Measurements from ENCODE around the gene PTGES3L. TPM values are rescaled to one million over a fixed set of nuclear protein-coding genes. Genes with fewer than 3 reads are reported as not detected.

The PTGES3L gene
- total and polyA plus RNA-seq, 2 of the 13 experiments (the other 11 are each of a cell fraction or from before 2014, with no cell fraction given), result 1.2 to 2.9 TPM

DNA sequence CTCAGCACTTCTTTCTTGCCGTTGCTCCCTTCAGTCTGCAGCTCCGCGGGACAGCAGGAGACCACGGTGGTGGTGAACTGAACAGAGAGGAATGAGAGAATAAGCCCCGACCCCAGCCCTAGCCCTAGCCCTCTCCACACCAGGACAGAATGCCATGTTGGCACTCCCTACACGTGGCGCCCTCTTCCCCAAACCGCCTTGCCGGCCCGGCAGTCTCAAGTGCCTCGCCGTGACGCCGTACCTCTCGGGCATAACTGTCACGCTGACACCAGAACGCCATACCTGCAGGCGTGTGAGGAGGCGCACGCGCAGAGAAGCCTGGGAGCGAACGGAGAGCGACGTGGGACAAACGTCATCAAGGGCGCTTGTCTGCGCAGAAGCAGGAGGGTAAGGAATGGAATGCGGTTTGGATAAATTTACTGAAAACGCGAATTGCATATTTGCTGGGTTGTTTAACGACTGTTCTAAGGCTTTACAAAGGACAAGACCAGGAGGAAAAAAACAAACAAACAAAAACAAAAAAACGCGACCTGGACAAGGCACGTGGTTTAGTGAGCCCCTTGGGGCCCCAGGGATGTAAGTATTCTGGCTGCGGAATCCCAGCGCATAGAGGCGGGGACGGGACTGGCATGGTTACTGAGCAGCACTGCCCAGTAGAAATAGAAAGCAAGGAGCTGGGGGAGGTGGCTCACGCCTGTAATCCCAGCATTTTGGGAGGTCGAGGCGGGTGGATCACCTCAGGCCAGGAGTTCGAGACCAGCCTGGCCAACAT lies 15.5 kb downstream of the PTGES3L start, which contains the start of gene AARSD1 (continued):
- TF ChIP-seq FOXP1 (IDR thresholded peaks at IDR 0.05) (no peak), FOXP1 (CRISPR knock-in tag; IDR thresholded peaks at IDR 0.05) (no peak), POLR2A (IDR thresholded peaks at IDR 0.05; ENCODE audit: insufficient read depth in 1 of 2, low read depth in 2 of 2, low read length in 2 of 2) (peak; percentile 51 to 74), KDM5A (IDR thresholded peaks at IDR 0.05; ENCODE audit: borderline replicate concordance, low read length) (peak; percentile 75), ZNF619 (CRISPR knock-in tag; IDR thresholded peaks at IDR 0.05) (0 out of 2 replicates have a peak, but pooled peaks have one; percentile 43), MATR3 (CRISPR knock-in tag; IDR thresholded peaks at IDR 0.05) (no peak), ZNF746 (CRISPR knock-in tag; IDR thresholded peaks at IDR 0.05) (no peak), ZBTB21 (CRISPR knock-in tag; IDR thresholded peaks at IDR 0.05) (peak; percentile 86), KMT2B (CRISPR knock-in tag; IDR thresholded peaks at IDR 0.05) (peak; percentile 30; the same call in 1 of the 2 replicates), TAF1 (CRISPR knock-in tag; IDR thresholded peaks at IDR 0.05) (peak; percentile 60), ZNF607 (CRISPR knock-in tag; IDR thresholded peaks at IDR 0.05; ENCODE audit: borderline replicate concordance) (no peak), MXD4 (CRISPR knock-in tag; IDR thresholded peaks at IDR 0.05) (peak; percentile 46; the same call in 1 of the 2 replicates), BRD4 (CRISPR knock-in tag; IDR thresholded peaks at IDR 0.05) (no peak), KLF16 (CRISPR knock-in tag; IDR thresholded peaks at IDR 0.05) (0 out of 4 replicates have a peak, but pooled peaks of 1 of the 2 experiments have one; percentile 32), THAP11 (CRISPR knock-in tag; IDR thresholded peaks at IDR 0.05) (peak; percentile 85), BHLHE40 (IDR thresholded peaks at IDR 0.05; ENCODE audit: low read length) (no peak), MIER3 (CRISPR knock-in tag; IDR thresholded peaks at IDR 0.05; ENCODE audit: borderline replicate concordance) (peak; percentile 39; the same call in 1 of the 2 replicates)
- TF ChIP-seq, protein P1, sequence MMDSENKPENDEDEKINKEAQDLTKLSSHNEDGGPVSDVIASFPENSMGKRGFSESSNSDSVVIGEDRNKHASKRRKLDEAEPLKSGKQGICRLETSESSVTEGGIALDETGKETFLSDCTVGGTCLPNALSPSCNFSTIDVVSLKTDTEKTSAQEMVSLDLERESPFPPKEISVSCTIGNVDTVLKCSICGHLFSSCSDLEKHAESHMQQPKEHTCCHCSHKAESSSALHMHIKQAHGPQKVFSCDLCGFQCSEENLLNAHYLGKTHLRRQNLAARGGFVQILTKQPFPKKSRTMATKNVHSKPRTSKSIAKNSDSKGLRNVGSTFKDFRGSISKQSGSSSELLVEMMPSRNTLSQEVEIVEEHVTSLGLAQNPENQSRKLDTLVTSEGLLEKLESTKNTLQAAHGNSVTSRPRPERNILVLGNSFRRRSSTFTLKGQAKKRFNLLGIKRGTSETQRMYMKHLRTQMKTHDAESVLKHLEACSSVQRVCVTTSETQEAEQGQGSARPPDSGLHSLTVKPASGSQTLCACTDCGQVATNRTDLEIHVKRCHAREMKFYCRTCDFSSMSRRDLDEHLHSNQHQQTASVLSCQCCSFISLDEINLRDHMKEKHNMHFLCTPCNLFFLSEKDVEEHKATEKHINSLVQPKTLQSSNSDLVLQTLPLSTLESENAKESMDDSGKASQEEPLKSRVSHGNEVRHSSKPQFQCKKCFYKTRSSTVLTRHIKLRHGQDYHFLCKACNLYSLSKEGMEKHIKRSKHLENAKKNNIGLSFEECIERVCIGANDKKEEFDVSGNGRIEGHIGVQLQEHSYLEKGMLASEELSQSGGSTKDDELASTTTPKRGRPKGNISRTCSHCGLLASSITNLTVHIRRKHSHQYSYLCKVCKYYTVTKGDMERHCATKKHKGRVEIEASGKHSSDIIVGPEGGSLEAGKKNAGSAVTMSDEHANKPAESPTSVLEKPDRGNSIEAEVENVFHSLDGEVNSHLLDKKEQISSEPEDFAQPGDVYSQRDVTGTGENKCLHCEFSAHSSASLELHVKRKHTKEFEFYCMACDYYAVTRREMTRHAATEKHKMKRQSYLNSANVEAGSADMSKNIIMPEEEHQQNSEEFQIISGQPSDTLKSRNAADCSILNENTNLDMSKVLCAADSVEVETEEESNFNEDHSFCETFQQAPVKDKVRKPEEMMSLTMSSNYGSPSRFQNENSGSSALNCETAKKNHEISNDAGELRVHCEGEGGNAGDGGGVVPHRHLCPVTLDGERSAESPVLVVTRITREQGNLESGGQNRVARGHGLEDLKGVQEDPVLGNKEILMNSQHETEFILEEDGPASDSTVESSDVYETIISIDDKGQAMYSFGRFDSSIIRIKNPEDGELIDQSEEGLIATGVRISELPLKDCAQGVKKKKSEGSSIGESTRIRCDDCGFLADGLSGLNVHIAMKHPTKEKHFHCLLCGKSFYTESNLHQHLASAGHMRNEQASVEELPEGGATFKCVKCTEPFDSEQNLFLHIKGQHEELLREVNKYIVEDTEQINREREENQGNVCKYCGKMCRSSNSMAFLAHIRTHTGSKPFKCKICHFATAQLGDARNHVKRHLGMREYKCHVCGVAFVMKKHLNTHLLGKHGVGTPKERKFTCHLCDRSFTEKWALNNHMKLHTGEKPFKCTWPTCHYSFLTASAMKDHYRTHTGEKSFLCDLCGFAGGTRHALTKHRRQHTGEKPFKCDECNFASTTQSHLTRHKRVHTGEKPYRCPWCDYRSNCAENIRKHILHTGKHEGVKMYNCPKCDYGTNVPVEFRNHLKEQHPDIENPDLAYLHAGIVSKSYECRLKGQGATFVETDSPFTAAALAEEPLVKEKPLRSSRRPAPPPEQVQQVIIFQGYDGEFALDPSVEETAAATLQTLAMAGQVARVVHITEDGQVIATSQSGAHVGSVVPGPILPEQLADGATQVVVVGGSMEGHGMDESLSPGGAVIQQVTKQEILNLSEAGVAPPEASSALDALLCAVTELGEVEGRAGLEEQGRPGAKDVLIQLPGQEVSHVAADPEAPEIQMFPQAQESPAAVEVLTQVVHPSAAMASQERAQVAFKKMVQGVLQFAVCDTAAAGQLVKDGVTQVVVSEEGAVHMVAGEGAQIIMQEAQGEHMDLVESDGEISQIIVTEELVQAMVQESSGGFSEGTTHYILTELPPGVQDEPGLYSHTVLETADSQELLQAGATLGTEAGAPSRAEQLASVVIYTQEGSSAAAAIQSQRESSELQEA (CRISPR knock-in tag; IDR thresholded peaks at IDR 0.05; ENCODE audit: not compliant biosample characterization), result no peak
- TF ChIP-seq, protein P2, sequence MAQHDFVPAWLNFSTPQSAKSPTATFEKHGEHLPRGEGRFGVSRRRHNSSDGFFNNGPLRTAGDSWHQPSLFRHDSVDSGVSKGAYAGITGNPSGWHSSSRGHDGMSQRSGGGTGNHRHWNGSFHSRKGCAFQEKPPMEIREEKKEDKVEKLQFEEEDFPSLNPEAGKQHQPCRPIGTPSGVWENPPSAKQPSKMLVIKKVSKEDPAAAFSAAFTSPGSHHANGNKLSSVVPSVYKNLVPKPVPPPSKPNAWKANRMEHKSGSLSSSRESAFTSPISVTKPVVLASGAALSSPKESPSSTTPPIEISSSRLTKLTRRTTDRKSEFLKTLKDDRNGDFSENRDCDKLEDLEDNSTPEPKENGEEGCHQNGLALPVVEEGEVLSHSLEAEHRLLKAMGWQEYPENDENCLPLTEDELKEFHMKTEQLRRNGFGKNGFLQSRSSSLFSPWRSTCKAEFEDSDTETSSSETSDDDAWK (CRISPR knock-in tag; IDR thresholded peaks at IDR 0.05), result no peak
- TF ChIP-seq, protein P3, sequence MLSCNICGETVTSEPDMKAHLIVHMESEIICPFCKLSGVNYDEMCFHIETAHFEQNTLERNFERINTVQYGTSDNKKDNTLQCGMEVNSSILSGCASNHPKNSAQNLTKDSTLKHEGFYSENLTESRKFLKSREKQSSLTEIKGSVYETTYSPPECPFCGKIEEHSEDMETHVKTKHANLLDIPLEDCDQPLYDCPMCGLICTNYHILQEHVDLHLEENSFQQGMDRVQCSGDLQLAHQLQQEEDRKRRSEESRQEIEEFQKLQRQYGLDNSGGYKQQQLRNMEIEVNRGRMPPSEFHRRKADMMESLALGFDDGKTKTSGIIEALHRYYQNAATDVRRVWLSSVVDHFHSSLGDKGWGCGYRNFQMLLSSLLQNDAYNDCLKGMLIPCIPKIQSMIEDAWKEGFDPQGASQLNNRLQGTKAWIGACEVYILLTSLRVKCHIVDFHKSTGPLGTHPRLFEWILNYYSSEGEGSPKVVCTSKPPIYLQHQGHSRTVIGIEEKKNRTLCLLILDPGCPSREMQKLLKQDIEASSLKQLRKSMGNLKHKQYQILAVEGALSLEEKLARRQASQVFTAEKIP (CRISPR knock-in tag; IDR thresholded peaks at IDR 0.05; ENCODE audit: borderline replicate concordance), result no peak

Measured in HepG2 (cell line).